K562 (cell line): Measurements from ENCODE around the gene TMEM131. TPM values are rescaled to one million over a fixed set of nuclear protein-coding genes. Genes with fewer than 3 reads are reported as not detected.

Source experiments
- ATAC-seq: fragments of 200-7000 bp; cut with Tn5 transposase; 3 replicates; pipeline ENCODE4 v1.9.1; 2020; ENCODE audit warnings: moderate library complexity
- BruUV-seq: library from RNA; stranded (reverse); fragments of 400-500 nt; replicated peaks from 2 replicates; lab custom pipeline; 2021; lab: Mats Ljungman, UMichigan
- CTCF ChIA-PET: fragments of 300-600 bp; formaldehyde crosslinking; extraction: SDS; loops from one replicate; lab custom pipeline; 2021; ENCODE audit warnings: low intra/inter-chr PET ratio; lab: Yijun Ruan, JAX
- POLR2A ChIA-PET: fragments of 300-600, 350-650 bp; sonication (Branson Sonifier 250); formaldehyde crosslinking; extraction: SDS; loops from one replicate; lab custom pipeline; 2021; ENCODE audit warnings: antibody characterized with exemption, inconsistent platforms; lab: Yijun Ruan, JAX
- DNase-seq, 4 experiments: peaks; one replicate each; pipeline versions ENCODE4 v3.0.0 to v3.0.0-alpha.2; 2011 to 2018; ENCODE audit warnings: low spot score in 3 of 4, mixed read lengths in 3 of 4; ENCODE audit errors: extremely low read depth in 1 of 4
- FAIRE-seq: peaks from 2 replicates; lab custom pipeline; 2011; peaks lifted over from hg19 to GRCh38; lab: Jason Lieb, UNC
- H2AFZ ChIP-seq: 2 replicates; pipeline ENCODE4 v1.6.0; 2011; ENCODE audit warnings: low read depth, low read length, control low read depth, inconsistent platforms
- H3K27ac ChIP-seq: fragments of 200-600 bp; 3 replicates; pipeline ENCODE4 v1.8.0; 2011; ENCODE audit warnings: low read depth, mild to moderate bottlenecking, control low read depth, inconsistent platforms, low read length, moderate library complexity, mixed read lengths; ENCODE audit errors: extremely low read depth
- H3K27me3 ChIP-seq, 2 experiments: fragments of 300-600 bp in 1 of 2; 2 replicates in 1 of 2; 3 replicates in 1 of 2; pipeline versions ENCODE4 v1.6.0 to v1.8.0; 2011; ENCODE audit warnings: inconsistent platforms in 2 of 2, low read length in 2 of 2, mild to moderate bottlenecking in 1 of 2, mixed read lengths in 1 of 2, moderate library complexity in 1 of 2; ENCODE audit not compliant: control insufficient read depth in 2 of 2, insufficient read depth in 2 of 2
- H3K36me3 ChIP-seq: fragments of 300-600 bp; 3 replicates; pipeline ENCODE4 v1.8.0; 2011; ENCODE audit warnings: mild to moderate bottlenecking, low read length, inconsistent platforms; ENCODE audit not compliant: control insufficient read depth, insufficient read depth
- H3K4me1 ChIP-seq, 2 experiments: fragments of 200-600 bp in 1 of 2; replicated peaks in 1 of 2; 2 replicates in 1 of 2; 3 replicates in 1 of 2; pipeline versions ENCODE4 v1.5.1 to v1.8.0; 2011; ENCODE audit warnings: inconsistent platforms in 2 of 2, low read length in 2 of 2, mild to moderate bottlenecking in 1 of 2, mixed read lengths in 1 of 2, moderate library complexity in 1 of 2; ENCODE audit not compliant: control insufficient read depth in 2 of 2, insufficient read depth in 2 of 2
- H3K4me2 ChIP-seq: 2 replicates; pipeline ENCODE4 v1.6.1; 2011; ENCODE audit warnings: low read length, control low read depth, inconsistent platforms, mixed read lengths; ENCODE audit not compliant: insufficient read depth
- H3K4me3 ChIP-seq: fragments of 200-600 bp; sonication (generic), shearing (Covaris generic); 2 replicates; pipeline ENCODE4 v1.5.1; 2016; ENCODE audit warnings: control low read depth, inconsistent platforms
- H3K79me2 ChIP-seq: fragments of 200-600 bp; 3 replicates; pipeline ENCODE4 v1.8.0; 2011; ENCODE audit warnings: low read length, inconsistent platforms; ENCODE audit not compliant: control insufficient read depth, insufficient read depth
- H3K9ac ChIP-seq, 2 experiments: 2 replicates each; pipeline versions ENCODE4 v1.6.0 to v1.6.1; 2011; ENCODE audit warnings: low read depth in 2 of 2, low read length in 2 of 2, control low read depth in 1 of 2, inconsistent platforms in 1 of 2, mild to moderate bottlenecking in 1 of 2, mixed read lengths in 1 of 2; ENCODE audit not compliant: insufficient read depth in 1 of 2
- H3K9me1 ChIP-seq: one replicate; pipeline ENCODE4 v1.6.0; 2011; ENCODE audit warnings: inconsistent platforms, mild to moderate bottlenecking, low read length, moderate library complexity; ENCODE audit not compliant: control insufficient read depth, insufficient read depth
- H3K9me3 ChIP-seq: replicated peaks from 2 replicates; pipeline ENCODE4 v1.5.1; 2011; ENCODE audit warnings: low read depth, low read length, inconsistent platforms; ENCODE audit not compliant: control insufficient read depth, insufficient read depth
- H4K20me1 ChIP-seq: replicated peaks from 2 replicates; pipeline ENCODE4 v1.6.1; 2011; ENCODE audit warnings: low read length, inconsistent platforms, mixed read lengths; ENCODE audit not compliant: control insufficient read depth, insufficient read depth
- MCM3 ChIP-seq: fragments of 450-650 bp; IDR thresholded peaks from 2 replicates; pipeline ENCODE4 v1.6.1; 2016
- NFYB ChIP-seq: IDR thresholded peaks from 2 replicates; pipeline ENCODE4 v1.6.1; 2011; ENCODE audit warnings: mild to moderate bottlenecking, moderate library complexity; ENCODE audit not compliant: insufficient read length; ENCODE audit errors: extremely low read depth
- RBM34 ChIP-seq: fragments of 200-400 bp; formaldehyde crosslinking; IDR thresholded peaks from 2 replicates; pipeline ENCODE4 v1.6.1; 2018; ENCODE audit warnings: low read length, borderline replicate concordance; ENCODE audit not compliant: insufficient read depth
- ZBTB9 ChIP-seq: fragments of 450-650 bp; formaldehyde crosslinking; IDR thresholded peaks from 2 replicates; pipeline ENCODE4 v1.4.0; 2020; ENCODE audit warnings: mild to moderate bottlenecking, moderate library complexity
- ZNF512 ChIP-seq: IDR thresholded peaks from 2 replicates; pipeline ENCODE4 v1.6.1; 2016; ENCODE audit warnings: missing genetic modification characterization, missing compliant biosample characterization
- WGBS: fragments of 100-300 bp; shearing (Covaris generic); methylation state at CpG from one replicate; pipeline ENCODE4 v1.1.6; 2016; ENCODE audit warnings: low coverage, mixed read lengths; ENCODE audit not compliant: insufficient coverage; ENCODE audit errors: missing lambda C conversion rate; 5-methylcytosine and 5-hydroxymethylcytosine counted together
- in situ Hi-C: fragments of 300-500 bp; cut with MboI; formaldehyde crosslinking; loops from 4 replicates; pipeline ENCODE4 v1.15.0; 2018; ENCODE audit warnings: inconsistent platforms, mixed read lengths
- intact Hi-C: fragments of 100-400 bp; cut with micrococcal nuclease; formaldehyde crosslinking; loops from 2 replicates; pipeline ENCODE4 v1.14.2; 2022
- polyA plus RNA-seq, 8 experiments: library from polyadenylated mRNA; depleted of rRNA in 4 of 8; stranded (reverse) in 5 of 8; unstranded in 3 of 8; fragments of >200 nt; fragmentation: Nextera tagmentation in 2 of 8; fragmentation: Illumina TruSeq in 1 of 8; extraction: Ambion mirVana in 2 of 8; extraction: Trizol in 1 of 8; gene quantifications; 2 replicates each; pipeline versions ENCODE4 v1.2.1 to v1.2.3, GENCODE V29; 2011 to 2014; ENCODE audit warnings: inconsistent platforms in 1 of 8, missing spikeins in 1 of 8
- total RNA-seq, 7 experiments: library from RNA; depleted of rRNA in 6 of 7; stranded (reverse); fragments of >200 nt in 6 of 7; fragmentation: Illumina TruSeq in 2 of 7; extraction: Trizol in 2 of 7; gene quantifications; 2 replicates each; pipeline versions ENCODE4 v1.2.1 to v1.2.3, GENCODE V29; 2011 to 2021; ENCODE audit warnings: low replicate concordance in 1 of 7

Gene TMEM131
- total and polyA plus RNA-seq, 9 of the 15 experiments (the other 6 are each of a cell fraction or from before 2014, with no cell fraction given): 2.5 to 21.1 (median 12.4) TPM

- no peaks in the 10 kb centered on the region for H3K9me3 ChIP-seq
- no TSS peak for BruUV-seq
- TF ChIP-seq MCM3 (peak; percentile 14; the same call in 1 of the 2 replicates), RBM34 (no peak), ZNF512 (tag) (peak; percentile 28; the same call in 1 of the 2 replicates)
- H2AFZ ChIP-seq: no peak overlapping the region
- no peaks in the 10 kb centered on the region; a peak in 2 of 5 replicates for H3K4me1 ChIP-seq
- H3K36me3 ChIP-seq: no peaks in the 10 kb centered on the region
- H3K9me1 ChIP-seq: no peaks in the 10 kb centered on the region
- in situ Hi-C loops: no loop called here
- no peaks in the 10 kb centered on the region for H3K79me2 ChIP-seq
- ChIA-PET POLR2A (no interaction called here), CTCF (no interaction called here)
- ATAC-seq (no peak), DNase-seq (no peak), FAIRE-seq (no peak)
- 41% methylated on average over 3 of the region's 3 CpGs for WGBS
- H4K20me1 ChIP-seq: no peaks in the 10 kb centered on the region
- no peak overlapping the region for H3K27ac ChIP-seq
- H3K4me3 ChIP-seq: no peak overlapping the region
- peaks cover 0 to 4% of the 10 kb centered on the region in 2 experiments; a peak in 1 of 5 replicates for H3K27me3 ChIP-seq
- no peak overlapping the region for H3K9ac ChIP-seq
- intact Hi-C loops: no loop called here
- no peak overlapping the region for H3K4me2 ChIP-seq
These were observed 8.9 kb upstream of the TMEM131 start for GRCh38 chr2:98004613-98005012.

GRCh38 chr2:98004047-98004446 lies 8.3 kb upstream of the TMEM131 start:
- H3K9ac ChIP-seq: no peak overlapping the region
- FAIRE-seq (no peak), ATAC-seq (no peak), DNase-seq (peak in 2 of 4 experiments; percentile 51 to 60)
- WGBS: 21% methylated on average over 2 of the region's 2 CpGs
- H3K9me3 ChIP-seq: no peaks in the 10 kb centered on the region
- peaks cover 0 to 4% of the 10 kb centered on the region in 2 experiments; a peak in 1 of 5 replicates for H3K27me3 ChIP-seq
- H2AFZ ChIP-seq: no peak overlapping the region
- H3K79me2 ChIP-seq: no peaks in the 10 kb centered on the region
- H3K36me3 ChIP-seq: no peaks in the 10 kb centered on the region
- ChIA-PET CTCF (no interaction called here), POLR2A (no interaction called here)
- TF ChIP-seq NFYB: peak; percentile 43
- TF ChIP-seq ZBTB9 (CRISPR knock-in tag): no peak
- H3K4me3 ChIP-seq: no peak overlapping the region
- no peaks in the 10 kb centered on the region for H3K9me1 ChIP-seq
- no peak overlapping the region for H3K27ac ChIP-seq
- no TSS peak for BruUV-seq
- H4K20me1 ChIP-seq: no peaks in the 10 kb centered on the region
- intact Hi-C loops (no loop called here), in situ Hi-C loops (no loop called here)
- H3K4me1 ChIP-seq: no peaks in the 10 kb centered on the region; a peak in 2 of 5 replicates
- no peak overlapping the region for H3K4me2 ChIP-seq
